ENCODE measurements around the gene POLE2.
A peak's percentile ranks its signal among the peaks of the same experiment; 100 is the strongest.
"Not testable (repeated sequence)": the region's sequence is repeated elsewhere in the genome, so short reads cannot be mapped to it uniquely, and the experiment has no call there.

The POLE2 gene, protein sequence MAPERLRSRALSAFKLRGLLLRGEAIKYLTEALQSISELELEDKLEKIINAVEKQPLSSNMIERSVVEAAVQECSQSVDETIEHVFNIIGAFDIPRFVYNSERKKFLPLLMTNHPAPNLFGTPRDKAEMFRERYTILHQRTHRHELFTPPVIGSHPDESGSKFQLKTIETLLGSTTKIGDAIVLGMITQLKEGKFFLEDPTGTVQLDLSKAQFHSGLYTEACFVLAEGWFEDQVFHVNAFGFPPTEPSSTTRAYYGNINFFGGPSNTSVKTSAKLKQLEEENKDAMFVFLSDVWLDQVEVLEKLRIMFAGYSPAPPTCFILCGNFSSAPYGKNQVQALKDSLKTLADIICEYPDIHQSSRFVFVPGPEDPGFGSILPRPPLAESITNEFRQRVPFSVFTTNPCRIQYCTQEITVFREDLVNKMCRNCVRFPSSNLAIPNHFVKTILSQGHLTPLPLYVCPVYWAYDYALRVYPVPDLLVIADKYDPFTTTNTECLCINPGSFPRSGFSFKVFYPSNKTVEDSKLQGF

DNA sequence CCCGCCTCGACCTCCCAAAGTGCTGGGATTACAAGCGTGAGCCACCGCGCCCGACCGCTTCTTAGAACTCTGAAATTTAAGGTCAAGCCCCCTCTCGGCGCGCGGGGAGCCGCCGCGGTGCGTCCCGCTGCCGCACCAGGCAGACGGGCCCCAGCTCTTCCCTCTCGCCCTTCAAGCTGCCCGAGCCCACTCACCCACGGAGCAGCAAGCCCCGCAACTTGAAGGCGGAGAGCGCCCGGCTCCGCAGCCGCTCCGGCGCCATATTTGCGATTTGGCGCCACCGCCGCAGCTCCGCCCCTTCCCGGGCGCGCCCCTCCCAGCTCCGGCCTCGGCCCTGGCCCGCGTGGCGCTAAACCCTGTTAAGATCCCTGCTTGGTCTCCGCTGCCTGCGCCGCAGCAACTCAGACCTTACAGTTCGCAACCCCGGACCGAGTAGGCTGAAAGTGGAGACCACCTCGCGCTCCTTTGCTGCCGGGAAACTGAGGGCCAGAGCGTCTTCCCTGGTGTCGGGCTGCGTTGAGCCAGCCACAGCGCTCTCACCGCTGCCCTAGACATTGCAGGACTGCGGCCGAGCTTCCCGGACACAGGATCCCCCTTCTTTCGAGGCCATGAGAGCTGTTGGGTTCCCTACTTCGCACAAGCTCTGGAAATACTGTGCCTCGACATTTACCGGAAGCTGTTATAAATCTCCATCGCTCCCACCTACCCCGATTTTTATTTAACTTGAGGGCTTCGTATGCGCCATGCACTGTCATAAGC is at the start of gene POLE2:
Gene POLE2, minus strand, starts transcription at position 273 of the 759 bp plus-strand sequence. Its CDS starts 11 bp downstream, at position 262.
- H3K4me1 ChIP-seq (ENCODE audit: control insufficient read depth in 5 of 5, insufficient read depth in 5 of 5, low read length in 5 of 5): peaks cover 1 to 24% (median 13%) of the 10 kb centered on the region in 5 donors
- peak within 1 kb of the TSS; percentile 30 to 87 (median 74) for H3K9ac ChIP-seq (ENCODE audit: low read length in 5 of 5)
- no peaks in the 10 kb centered on the region for H3K9me3 ChIP-seq (ENCODE audit: control insufficient read depth in 5 of 5, low read length in 5 of 5)
- peak within 1 kb of the TSS; percentile 54 for H3K27ac ChIP-seq (ENCODE audit: low read depth, low read length)
- peak within 1 kb of the TSS; percentile 75 to 86 (median 81) for H3K4me3 ChIP-seq (ENCODE audit: low read depth in 1 of 5, low read length in 5 of 5)
- no peaks in the 10 kb centered on the region for H3K27me3 ChIP-seq (ENCODE audit: control insufficient read depth in 5 of 5, insufficient read depth in 4 of 5, low read length in 5 of 5)
- no peaks in the 10 kb centered on the region for H3K36me3 ChIP-seq (ENCODE audit: control insufficient read depth in 5 of 5, insufficient read depth in 5 of 5, low read length in 5 of 5)

DNA sequence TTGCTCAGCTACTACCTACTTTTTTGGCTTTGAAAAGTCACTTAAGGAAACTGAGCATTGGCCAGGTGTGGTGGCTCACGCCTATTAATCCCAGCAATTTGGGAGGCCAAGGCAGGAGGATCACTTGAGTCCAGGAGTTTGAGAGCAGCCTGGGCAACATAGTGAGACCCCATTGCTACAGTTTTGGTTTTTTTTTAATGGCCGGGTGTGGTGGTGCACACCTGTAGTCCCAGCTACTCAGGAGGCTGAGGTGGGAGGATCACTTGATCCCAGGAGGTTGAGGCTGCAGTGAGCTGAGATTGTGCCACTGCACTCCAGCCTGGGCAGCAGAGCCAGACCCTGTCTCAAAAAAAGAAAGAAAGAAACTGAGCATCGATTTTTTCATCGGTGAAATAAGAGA is 47.7 kb upstream of the POLE2 start:
- H3K9ac ChIP-seq (ENCODE audit: low read length in 5 of 5); H3K27me3 ChIP-seq (ENCODE audit: control insufficient read depth in 5 of 5, insufficient read depth in 4 of 5, low read length in 5 of 5); H3K9me3 ChIP-seq (ENCODE audit: control insufficient read depth in 5 of 5, low read length in 5 of 5); H3K4me1 ChIP-seq (ENCODE audit: control insufficient read depth in 5 of 5, insufficient read depth in 5 of 5, low read length in 5 of 5); H3K27ac ChIP-seq (ENCODE audit: low read depth, low read length); H3K4me3 ChIP-seq (ENCODE audit: low read depth in 1 of 5, low read length in 5 of 5): not testable (repeated sequence)
- H3K36me3 ChIP-seq (ENCODE audit: control insufficient read depth in 5 of 5, insufficient read depth in 5 of 5, low read length in 5 of 5): peaks cover 14 to 40% (median 29%) of the 10 kb centered on the region in 5 donors

DNA sequence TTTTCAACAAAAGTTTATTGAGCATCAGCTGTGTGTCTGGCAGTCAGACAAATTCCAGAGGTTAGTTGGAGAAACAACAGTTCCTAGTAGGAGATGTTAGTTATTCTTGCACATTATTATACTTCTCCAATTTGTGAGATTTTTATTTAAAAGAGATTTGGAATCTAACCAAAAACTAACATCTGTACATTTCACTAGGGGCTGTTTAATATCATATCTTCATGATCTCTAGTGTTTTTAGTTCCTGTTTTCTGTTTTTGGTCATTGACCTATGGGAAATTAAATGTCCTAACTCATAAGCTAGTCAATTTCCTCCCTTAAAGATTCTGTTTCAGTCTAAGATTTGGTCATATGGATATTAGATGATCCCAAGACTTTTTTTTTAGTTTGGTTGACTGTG is 45.8 kb upstream of the POLE2 start:
- peaks cover 16 to 39% (median 27%) of the 10 kb centered on the region in 5 donors for H3K36me3 ChIP-seq (ENCODE audit: control insufficient read depth in 5 of 5, insufficient read depth in 5 of 5, low read length in 5 of 5)
- H3K27me3 ChIP-seq (ENCODE audit: control insufficient read depth in 5 of 5, insufficient read depth in 4 of 5, low read length in 5 of 5): no peaks in the 10 kb centered on the region

DNA sequence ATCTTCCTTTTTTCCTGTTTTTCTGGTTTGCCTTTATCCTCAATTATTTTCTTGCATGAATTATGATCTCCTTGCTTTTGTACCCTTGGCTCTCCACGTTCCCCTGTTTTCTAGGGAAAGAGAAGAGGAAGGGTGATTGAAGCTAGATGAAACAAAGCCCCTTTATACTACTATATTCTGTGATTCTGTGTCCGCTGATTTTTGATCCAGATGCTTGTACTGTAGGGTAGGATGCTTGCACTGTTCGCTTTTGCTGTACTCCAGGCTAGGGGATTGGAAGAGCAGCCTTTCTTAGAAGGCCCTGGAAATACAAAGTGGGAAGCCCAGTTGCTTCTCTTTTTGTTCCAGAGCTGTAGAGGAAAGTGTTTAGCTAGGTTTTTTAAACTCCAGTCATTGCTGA is 44.9 kb upstream of the POLE2 start:
- Histone ChIP-seq H3K4me3 (ENCODE audit: low read depth in 1 of 5, low read length in 5 of 5) (no peak overlapping the region), H3K36me3 (ENCODE audit: control insufficient read depth in 5 of 5, insufficient read depth in 5 of 5, low read length in 5 of 5) (peaks cover 11 to 38% (median 25%) of the 10 kb centered on the region in 5 donors), H3K27ac (ENCODE audit: low read depth, low read length) (no peak overlapping the region), H3K4me1 (ENCODE audit: control insufficient read depth in 5 of 5, insufficient read depth in 5 of 5, low read length in 5 of 5) (no peaks in the 10 kb centered on the region), H3K9me3 (ENCODE audit: control insufficient read depth in 5 of 5, low read length in 5 of 5) (no peaks in the 10 kb centered on the region), H3K27me3 (ENCODE audit: control insufficient read depth in 5 of 5, insufficient read depth in 4 of 5, low read length in 5 of 5) (no peaks in the 10 kb centered on the region), H3K9ac (ENCODE audit: low read length in 5 of 5) (no peak overlapping the region)

More for the DNA sequence above, 45.8 kb upstream of the POLE2 start:
- H3K9ac ChIP-seq (ENCODE audit: low read length in 5 of 5): no peak overlapping the region
- no peaks in the 10 kb centered on the region for H3K4me1 ChIP-seq (ENCODE audit: control insufficient read depth in 5 of 5, insufficient read depth in 5 of 5, low read length in 5 of 5)
- H3K4me3 ChIP-seq (ENCODE audit: low read depth in 1 of 5, low read length in 5 of 5): no peak overlapping the region
- no peak overlapping the region for H3K27ac ChIP-seq (ENCODE audit: low read depth, low read length)
- no peaks in the 10 kb centered on the region for H3K9me3 ChIP-seq (ENCODE audit: control insufficient read depth in 5 of 5, low read length in 5 of 5)

DNA sequence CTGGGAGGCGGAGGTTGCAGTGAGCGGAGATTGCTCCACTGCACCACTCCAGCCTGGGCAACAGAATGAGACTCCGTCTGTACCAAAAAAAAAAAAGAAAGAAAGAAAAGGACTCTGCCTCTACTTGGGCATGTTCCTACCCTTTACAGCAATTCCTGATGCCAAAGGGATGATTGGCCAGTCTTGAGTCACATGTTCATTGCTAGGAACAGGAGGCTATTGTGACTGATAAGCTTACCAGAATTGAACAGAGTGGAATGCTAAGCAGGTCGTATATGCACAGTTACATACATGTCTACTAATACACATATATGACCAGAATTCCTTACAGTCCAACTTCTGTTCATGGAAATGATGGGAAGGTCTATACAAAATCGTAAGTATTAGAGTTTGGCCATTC is 39.2 kb upstream of the POLE2 start:
- Histone ChIP-seq H3K36me3 (ENCODE audit: control insufficient read depth in 5 of 5, insufficient read depth in 5 of 5, low read length in 5 of 5) (peaks cover 23 to 53% (median 36%) of the 10 kb centered on the region in 5 donors), H3K27ac (ENCODE audit: low read depth, low read length) (no peak overlapping the region), H3K27me3 (ENCODE audit: control insufficient read depth in 5 of 5, insufficient read depth in 4 of 5, low read length in 5 of 5) (no peaks in the 10 kb centered on the region), H3K4me3 (ENCODE audit: low read depth in 1 of 5, low read length in 5 of 5) (no peak overlapping the region), H3K9ac (ENCODE audit: low read length in 5 of 5) (no peak overlapping the region), H3K9me3 (ENCODE audit: control insufficient read depth in 5 of 5, low read length in 5 of 5) (no peaks in the 10 kb centered on the region), H3K4me1 (ENCODE audit: control insufficient read depth in 5 of 5, insufficient read depth in 5 of 5, low read length in 5 of 5) (no peaks in the 10 kb centered on the region)

DNA sequence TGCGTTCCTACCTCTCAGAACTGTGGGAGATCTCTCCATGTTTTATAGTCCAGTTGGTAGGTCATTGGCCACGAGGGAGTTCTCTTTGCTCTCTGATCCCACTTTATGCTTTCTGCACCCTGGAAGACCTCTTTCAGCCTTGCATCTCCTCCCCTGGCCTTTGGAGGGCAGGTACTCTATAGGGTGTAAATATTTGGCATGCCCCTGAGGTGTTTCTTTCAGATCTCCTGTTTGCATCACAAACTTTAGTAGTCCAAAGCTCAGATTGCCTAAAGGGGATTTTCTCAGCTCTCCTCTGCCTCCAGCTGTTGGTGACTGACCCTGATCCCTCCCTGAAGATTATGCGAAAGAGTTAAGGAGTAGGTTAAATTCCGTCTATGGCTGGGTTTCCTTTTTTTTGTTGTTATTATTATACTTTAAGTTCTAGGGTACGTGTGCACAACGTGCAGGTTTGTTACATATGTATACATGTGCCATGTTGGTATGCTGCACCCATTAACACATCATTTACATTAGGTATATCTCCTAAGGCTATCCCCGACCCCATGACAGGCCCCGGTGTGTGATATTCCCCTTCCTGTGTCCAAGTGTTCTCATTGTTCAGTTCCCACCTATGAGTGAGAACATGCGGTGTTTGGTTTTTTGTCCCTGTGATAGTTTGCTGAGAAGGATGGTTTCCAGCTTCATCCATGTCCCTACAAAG is 33.9 kb upstream of the POLE2 start:
- not testable (repeated sequence) for H3K9ac ChIP-seq (ENCODE audit: low read length in 5 of 5); H3K27ac ChIP-seq (ENCODE audit: low read depth, low read length); H3K9me3 ChIP-seq (ENCODE audit: control insufficient read depth in 5 of 5, low read length in 5 of 5); H3K4me3 ChIP-seq (ENCODE audit: low read depth in 1 of 5, low read length in 5 of 5); H3K27me3 ChIP-seq (ENCODE audit: control insufficient read depth in 5 of 5, insufficient read depth in 4 of 5, low read length in 5 of 5); H3K4me1 ChIP-seq (ENCODE audit: control insufficient read depth in 5 of 5, insufficient read depth in 5 of 5, low read length in 5 of 5)
- H3K36me3 ChIP-seq (ENCODE audit: control insufficient read depth in 5 of 5, insufficient read depth in 5 of 5, low read length in 5 of 5): peaks cover 26 to 49% (median 31%) of the 10 kb centered on the region in 5 donors

DNA sequence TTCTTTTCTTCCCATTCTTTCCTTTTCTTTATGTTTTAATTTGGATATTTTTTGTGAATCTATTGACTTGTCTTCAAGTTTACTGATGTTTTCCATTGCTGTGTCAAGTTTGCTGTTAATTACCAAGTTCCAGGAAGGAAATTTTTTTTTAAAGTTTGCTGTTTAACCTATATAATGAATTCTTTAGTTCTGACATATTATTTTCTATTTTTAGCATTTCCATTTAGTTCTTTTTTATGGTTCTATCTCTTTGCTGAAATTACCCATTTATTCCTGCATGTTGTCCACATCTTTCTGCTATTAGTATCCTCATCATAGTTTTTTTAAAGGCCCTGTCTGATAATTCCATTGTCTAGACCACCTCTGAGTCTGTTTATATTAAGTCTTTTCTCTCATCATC is 32.7 kb upstream of the POLE2 start:
- H3K9ac ChIP-seq (ENCODE audit: low read length in 5 of 5): no peak overlapping the region
- H3K27ac ChIP-seq (ENCODE audit: low read depth, low read length): no peak overlapping the region
- no peaks in the 10 kb centered on the region for H3K4me1 ChIP-seq (ENCODE audit: control insufficient read depth in 5 of 5, insufficient read depth in 5 of 5, low read length in 5 of 5)
- H3K4me3 ChIP-seq (ENCODE audit: low read depth in 1 of 5, low read length in 5 of 5): no peak overlapping the region
- H3K36me3 ChIP-seq (ENCODE audit: control insufficient read depth in 5 of 5, insufficient read depth in 5 of 5, low read length in 5 of 5): peaks cover 17 to 38% (median 24%) of the 10 kb centered on the region in 5 donors
- H3K27me3 ChIP-seq (ENCODE audit: control insufficient read depth in 5 of 5, insufficient read depth in 4 of 5, low read length in 5 of 5): no peaks in the 10 kb centered on the region
- no peaks in the 10 kb centered on the region for H3K9me3 ChIP-seq (ENCODE audit: control insufficient read depth in 5 of 5, low read length in 5 of 5)

DNA sequence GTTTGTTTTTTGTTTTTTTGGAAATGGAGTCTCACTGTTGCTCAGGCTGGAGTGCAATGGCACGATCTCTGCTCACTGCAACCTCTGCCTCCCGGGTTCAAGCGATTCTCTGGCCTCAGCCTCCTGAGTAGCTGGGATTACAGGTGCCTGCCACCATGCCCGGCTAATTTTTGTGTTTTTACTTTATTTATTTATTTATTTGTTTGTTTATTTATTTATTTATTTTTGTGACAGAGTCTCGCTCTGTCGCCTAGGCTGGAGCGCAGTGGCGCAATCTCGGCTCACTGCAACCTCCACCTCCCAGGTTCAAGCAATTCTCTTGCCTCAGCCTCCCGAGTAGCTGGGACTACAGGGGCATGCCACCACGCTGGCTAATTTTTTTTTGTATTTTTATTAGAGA is 23.0 kb upstream of the POLE2 start:
- not testable (repeated sequence) for H3K4me1 ChIP-seq (ENCODE audit: control insufficient read depth in 5 of 5, insufficient read depth in 5 of 5, low read length in 5 of 5); H3K4me3 ChIP-seq (ENCODE audit: low read depth in 1 of 5, low read length in 5 of 5); H3K9me3 ChIP-seq (ENCODE audit: control insufficient read depth in 5 of 5, low read length in 5 of 5); H3K9ac ChIP-seq (ENCODE audit: low read length in 5 of 5); H3K27me3 ChIP-seq (ENCODE audit: control insufficient read depth in 5 of 5, insufficient read depth in 4 of 5, low read length in 5 of 5); H3K27ac ChIP-seq (ENCODE audit: low read depth, low read length)
- H3K36me3 ChIP-seq (ENCODE audit: control insufficient read depth in 5 of 5, insufficient read depth in 5 of 5, low read length in 5 of 5): peaks cover 3 to 17% (median 4%) of the 10 kb centered on the region in 5 donors

DNA sequence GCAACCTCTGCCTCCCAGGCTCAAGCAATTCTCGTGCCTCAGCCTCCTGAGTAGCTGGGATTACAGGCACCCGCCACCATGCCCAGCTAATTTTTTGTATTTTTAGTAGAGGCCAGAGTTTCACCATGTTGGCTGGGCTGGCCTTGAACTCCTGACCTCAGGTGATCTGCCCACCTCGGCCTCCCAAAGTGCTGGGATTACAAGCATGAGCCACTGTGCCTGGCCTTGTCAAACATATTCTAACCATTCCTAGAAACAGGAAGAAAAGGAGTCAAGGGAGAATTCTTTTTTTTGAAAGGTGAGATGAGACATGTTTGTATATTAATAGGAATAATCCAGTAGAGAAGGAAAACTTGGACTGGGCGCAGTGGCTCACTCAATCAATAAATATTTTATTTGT is 16.5 kb upstream of the POLE2 start:
- H3K4me3 ChIP-seq (ENCODE audit: low read depth in 1 of 5, low read length in 5 of 5); H3K4me1 ChIP-seq (ENCODE audit: control insufficient read depth in 5 of 5, insufficient read depth in 5 of 5, low read length in 5 of 5); H3K27ac ChIP-seq (ENCODE audit: low read depth, low read length); H3K27me3 ChIP-seq (ENCODE audit: control insufficient read depth in 5 of 5, insufficient read depth in 4 of 5, low read length in 5 of 5); H3K9me3 ChIP-seq (ENCODE audit: control insufficient read depth in 5 of 5, low read length in 5 of 5); H3K9ac ChIP-seq (ENCODE audit: low read length in 5 of 5); H3K36me3 ChIP-seq (ENCODE audit: control insufficient read depth in 5 of 5, insufficient read depth in 5 of 5, low read length in 5 of 5): not testable (repeated sequence)

Measured in subcutaneous abdominal adipose tissue (tissue), 5 donors.